ENCODE results near the gene ADCY9. TPM values are rescaled to one million over a fixed set of nuclear protein-coding genes. Genes with fewer than 3 reads are reported as not detected.

The ADCY9 gene
- total RNA-seq, 1 donor from 2014 or later: 26.9 TPM

DNA sequence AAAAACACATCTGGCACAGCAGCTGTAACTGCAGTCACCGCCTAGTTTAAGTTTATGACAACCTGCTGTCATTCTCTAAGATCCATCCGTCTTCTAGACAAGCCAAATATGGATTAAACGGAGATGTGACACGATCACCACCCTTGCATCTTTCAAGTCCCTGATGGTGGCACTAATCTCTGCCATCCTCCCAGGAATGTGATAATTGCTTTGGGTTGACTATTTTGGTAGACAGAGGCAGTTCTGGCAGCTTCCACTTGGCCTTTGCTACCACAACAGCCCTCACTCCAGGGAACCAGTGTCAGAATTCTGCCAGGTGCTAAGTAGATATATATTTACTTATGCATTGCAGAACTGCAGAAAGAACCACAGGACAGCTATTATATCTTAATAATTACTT lies 81.3 kb downstream of the ADCY9 start:
- Mint-ChIP-seq H3K4me1 (ENCODE audit: unreplicated experiment) (peaks cover 2% of the 10 kb centered on the region), H3K36me3 (ENCODE audit: unreplicated experiment) (peaks cover 3% of the 10 kb centered on the region), H3K27ac (ENCODE audit: unreplicated experiment) (no peak overlapping the region), H3K4me3 (ENCODE audit: unreplicated experiment) (no peak overlapping the region), H3K27me3 (ENCODE audit: unreplicated experiment) (no peaks in the 10 kb centered on the region), H3K9me3 (ENCODE audit: unreplicated experiment) (no peaks in the 10 kb centered on the region)
- TF ChIP-seq, protein P1, sequence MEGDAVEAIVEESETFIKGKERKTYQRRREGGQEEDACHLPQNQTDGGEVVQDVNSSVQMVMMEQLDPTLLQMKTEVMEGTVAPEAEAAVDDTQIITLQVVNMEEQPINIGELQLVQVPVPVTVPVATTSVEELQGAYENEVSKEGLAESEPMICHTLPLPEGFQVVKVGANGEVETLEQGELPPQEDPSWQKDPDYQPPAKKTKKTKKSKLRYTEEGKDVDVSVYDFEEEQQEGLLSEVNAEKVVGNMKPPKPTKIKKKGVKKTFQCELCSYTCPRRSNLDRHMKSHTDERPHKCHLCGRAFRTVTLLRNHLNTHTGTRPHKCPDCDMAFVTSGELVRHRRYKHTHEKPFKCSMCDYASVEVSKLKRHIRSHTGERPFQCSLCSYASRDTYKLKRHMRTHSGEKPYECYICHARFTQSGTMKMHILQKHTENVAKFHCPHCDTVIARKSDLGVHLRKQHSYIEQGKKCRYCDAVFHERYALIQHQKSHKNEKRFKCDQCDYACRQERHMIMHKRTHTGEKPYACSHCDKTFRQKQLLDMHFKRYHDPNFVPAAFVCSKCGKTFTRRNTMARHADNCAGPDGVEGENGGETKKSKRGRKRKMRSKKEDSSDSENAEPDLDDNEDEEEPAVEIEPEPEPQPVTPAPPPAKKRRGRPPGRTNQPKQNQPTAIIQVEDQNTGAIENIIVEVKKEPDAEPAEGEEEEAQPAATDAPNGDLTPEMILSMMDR (IDR thresholded peaks at IDR 0.05): no peak
- no peak for DNase-seq (ENCODE audit: extremely low spot score, unreplicated experiment)

DNA sequence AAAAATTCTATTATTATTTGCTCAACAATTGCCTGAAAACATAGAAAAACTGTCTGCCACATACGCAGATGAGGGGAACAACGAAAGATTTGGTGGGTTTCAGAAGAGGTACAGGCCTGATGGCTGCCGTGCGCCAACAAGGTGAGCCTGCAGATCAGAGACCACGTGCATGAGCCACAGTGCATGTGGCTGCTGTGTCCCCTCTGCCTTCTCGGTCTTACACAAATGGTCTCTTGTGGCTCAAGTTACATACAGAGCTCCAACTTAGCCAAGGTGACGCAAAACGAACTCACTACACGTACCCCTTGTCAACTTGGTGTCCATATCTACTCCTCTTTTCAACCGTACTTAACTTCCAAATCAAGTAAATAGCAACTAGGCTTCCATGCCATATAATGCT lies 82.3 kb downstream of the ADCY9 start:
- no peak for DNase-seq (ENCODE audit: extremely low spot score, unreplicated experiment)
- no peaks in the 10 kb centered on the region for H3K27me3 Mint-ChIP-seq (ENCODE audit: unreplicated experiment)
- H3K27ac Mint-ChIP-seq (ENCODE audit: unreplicated experiment): no peak overlapping the region
- peaks cover 2% of the 10 kb centered on the region for H3K4me1 Mint-ChIP-seq (ENCODE audit: unreplicated experiment)
- peaks cover 3% of the 10 kb centered on the region for H3K36me3 Mint-ChIP-seq (ENCODE audit: unreplicated experiment)
- H3K9me3 Mint-ChIP-seq (ENCODE audit: unreplicated experiment): no peaks in the 10 kb centered on the region
- no peak overlapping the region for H3K4me3 Mint-ChIP-seq (ENCODE audit: unreplicated experiment)
- TF ChIP-seq, protein P1 (IDR thresholded peaks at IDR 0.05): no peak

DNA sequence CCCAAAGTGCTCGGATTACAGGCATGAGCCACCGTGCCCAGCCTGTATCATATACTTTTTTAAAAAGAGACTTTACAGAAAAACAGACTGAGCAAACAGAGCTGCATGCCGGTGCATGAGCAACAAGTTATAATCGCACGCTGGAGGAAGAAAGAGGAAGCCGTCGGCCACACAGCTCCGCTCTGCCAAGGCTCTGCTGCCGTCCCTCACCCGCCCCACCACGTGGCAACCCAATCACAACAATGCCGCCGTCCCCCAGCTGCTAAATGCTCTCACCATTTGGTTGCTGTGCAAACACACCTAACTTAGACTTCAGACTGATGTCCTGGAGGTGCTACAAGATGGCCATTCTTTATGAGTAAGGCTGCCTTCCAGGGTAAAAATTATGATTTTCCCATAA lies 83.5 kb downstream of the ADCY9 start:
- Mint-ChIP-seq H3K27me3 (ENCODE audit: unreplicated experiment) (no peaks in the 10 kb centered on the region), H3K4me3 (ENCODE audit: unreplicated experiment) (no peak overlapping the region), H3K9me3 (ENCODE audit: unreplicated experiment) (no peaks in the 10 kb centered on the region), H3K36me3 (ENCODE audit: unreplicated experiment) (peaks cover 3% of the 10 kb centered on the region), H3K4me1 (ENCODE audit: unreplicated experiment) (peaks cover 2% of the 10 kb centered on the region), H3K27ac (ENCODE audit: unreplicated experiment) (no peak overlapping the region)
- DNase-seq (ENCODE audit: extremely low spot score, unreplicated experiment): no peak
- TF ChIP-seq, protein P1 (IDR thresholded peaks at IDR 0.05): no peak

DNA sequence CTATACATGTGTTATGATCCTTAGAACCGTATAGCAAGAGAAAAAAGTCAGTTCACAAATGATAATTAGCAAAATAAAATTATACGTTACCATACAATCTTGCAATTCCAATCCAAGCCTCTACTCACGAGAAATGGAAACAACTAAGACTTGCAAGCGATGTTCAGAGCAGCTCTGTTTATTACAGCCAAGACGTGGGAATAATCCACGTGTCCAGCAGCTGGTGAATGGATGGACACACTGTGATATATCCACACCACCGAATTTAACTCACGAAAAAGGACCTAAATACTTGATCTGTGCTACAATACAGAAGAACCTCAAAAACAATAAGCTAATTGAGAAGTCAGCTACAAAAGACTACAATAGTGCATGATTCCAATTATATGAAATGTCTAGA lies 88.1 kb downstream of the ADCY9 start:
- Mint-ChIP-seq H3K36me3 (ENCODE audit: unreplicated experiment) (peaks cover 9% of the 10 kb centered on the region), H3K27ac (ENCODE audit: unreplicated experiment) (no peak overlapping the region), H3K27me3 (ENCODE audit: unreplicated experiment) (no peaks in the 10 kb centered on the region), H3K4me3 (ENCODE audit: unreplicated experiment) (no peak overlapping the region), H3K4me1 (ENCODE audit: unreplicated experiment) (no peaks in the 10 kb centered on the region), H3K9me3 (ENCODE audit: unreplicated experiment) (peaks cover 3% of the 10 kb centered on the region)
- DNase-seq (ENCODE audit: extremely low spot score, unreplicated experiment): no peak
- TF ChIP-seq, protein P1 (IDR thresholded peaks at IDR 0.05): no peak

DNA sequence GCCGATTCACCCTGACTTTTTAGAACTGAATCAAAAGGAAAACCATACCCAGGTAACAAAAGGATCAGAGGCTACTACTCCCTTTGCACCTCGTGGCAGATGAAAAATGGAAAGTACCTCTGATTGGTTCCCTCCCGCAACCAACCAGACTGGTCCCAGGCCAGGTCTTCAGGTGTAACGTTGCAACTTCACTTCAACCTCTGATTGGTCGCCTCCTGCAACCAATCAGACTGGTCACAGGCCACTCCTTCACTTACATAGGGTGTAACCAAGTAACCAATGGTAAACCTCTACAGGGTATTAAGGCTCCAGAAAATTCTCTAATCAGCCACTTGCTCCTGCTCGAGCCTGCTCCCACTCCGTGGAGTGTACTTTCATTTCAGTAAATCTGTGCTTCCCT lies 89.4 kb downstream of the ADCY9 start:
- H3K9me3 Mint-ChIP-seq (ENCODE audit: unreplicated experiment): peaks cover 3% of the 10 kb centered on the region
- no peak overlapping the region for H3K27ac Mint-ChIP-seq (ENCODE audit: unreplicated experiment)
- H3K36me3 Mint-ChIP-seq (ENCODE audit: unreplicated experiment): peaks cover 9% of the 10 kb centered on the region
- DNase-seq (ENCODE audit: extremely low spot score, unreplicated experiment): no peak
- H3K27me3 Mint-ChIP-seq (ENCODE audit: unreplicated experiment): no peaks in the 10 kb centered on the region
- TF ChIP-seq, protein P1 (IDR thresholded peaks at IDR 0.05): no peak
- H3K4me3 Mint-ChIP-seq (ENCODE audit: unreplicated experiment): no peak overlapping the region
- H3K4me1 Mint-ChIP-seq (ENCODE audit: unreplicated experiment): peaks cover 1% of the 10 kb centered on the region
